ENCODE data around the gene UPF2.
"Not testable (repeated sequence)": the region's sequence is repeated elsewhere in the genome, so short reads cannot be mapped to it uniquely, and the experiment has no call there.

UPF2 gene

GRCh38 chr10:12019283-12019971 lies 23.2 kb downstream of the UPF2 start:
- H3K4me3 ChIP-seq, result no peak overlapping the region
- H3K9me3 ChIP-seq, result no peaks in the 10 kb centered on the region
- DNase-seq (ENCODE audit: low spot score in 2 of 2), result no peak
- H3K4me1 ChIP-seq, result no peaks in the 10 kb centered on the region; the same call in 1 of the 2 replicates
- H3K36me3 ChIP-seq (replicated peaks), result peaks cover 3% of the 10 kb centered on the region; the same call in 1 of the 2 replicates
- H3K27me3 ChIP-seq (ENCODE audit: low read depth), result no peaks in the 10 kb centered on the region
- in situ Hi-C loops (cut with MboI; ENCODE audit: low sequenced_read_pairs), result no loop called here

GRCh38 chr10:12018438-12019282 lies 23.9 kb downstream of the UPF2 start:
- no peaks in the 10 kb centered on the region for H3K9me3 ChIP-seq
- no peak for DNase-seq (ENCODE audit: low spot score in 2 of 2)
- in situ Hi-C loops (cut with MboI; ENCODE audit: low sequenced_read_pairs), result no loop called here
- no peak overlapping the region for H3K4me3 ChIP-seq
- H3K4me1 ChIP-seq, result no peaks in the 10 kb centered on the region; the same call in 1 of the 2 replicates
- H3K36me3 ChIP-seq (replicated peaks), result peaks cover 6% of the 10 kb centered on the region; the same call in 1 of the 2 replicates
- H3K27me3 ChIP-seq (ENCODE audit: low read depth), result no peaks in the 10 kb centered on the region

- H3K4me1 ChIP-seq, result no peaks in the 10 kb centered on the region
- peaks cover 19% of the 10 kb centered on the region for H3K36me3 ChIP-seq (replicated peaks)
- H3K27me3 ChIP-seq (ENCODE audit: low read depth), result no peaks in the 10 kb centered on the region
- no peak overlapping the region for H3K4me3 ChIP-seq
- peaks cover 3% of the 10 kb centered on the region; the same call in 1 of the 2 replicates for H3K9me3 ChIP-seq
- in situ Hi-C loops (cut with MboI; ENCODE audit: low sequenced_read_pairs), result no loop called here
- DNase-seq (ENCODE audit: low spot score in 2 of 2), result no peak
Observed at GRCh38 chr10:12013926-12014325, 28.7 kb downstream of the UPF2 start.

- DNase-seq (ENCODE audit: low spot score in 2 of 2); H3K4me1 ChIP-seq; H3K9me3 ChIP-seq; in situ Hi-C loops (cut with MboI; ENCODE audit: low sequenced_read_pairs); H3K4me3 ChIP-seq; H3K27me3 ChIP-seq (ENCODE audit: low read depth): not testable (repeated sequence)
- peaks cover 19% of the 10 kb centered on the region for H3K36me3 ChIP-seq (replicated peaks)
Observed at GRCh38 chr10:12013391-12013790, 29.2 kb downstream of the UPF2 start.

- in situ Hi-C loops (cut with MboI; ENCODE audit: low sequenced_read_pairs), result no loop called here
- DNase-seq (ENCODE audit: low spot score in 2 of 2), result no peak
- Histone ChIP-seq H3K36me3 (replicated peaks) (peaks cover 19% of the 10 kb centered on the region), H3K9me3 (peaks cover 3% of the 10 kb centered on the region; the same call in 1 of the 2 replicates), H3K27me3 (ENCODE audit: low read depth) (no peaks in the 10 kb centered on the region), H3K4me1 (peaks cover 11% of the 10 kb centered on the region), H3K4me3 (no peak overlapping the region)
Observed at GRCh38 chr10:12010353-12010752, 32.3 kb downstream of the UPF2 start.

GRCh38 chr10:12008842-12009241 lies 33.8 kb downstream of the UPF2 start:
- H3K4me1 ChIP-seq, result peaks cover 11% of the 10 kb centered on the region
- H3K27me3 ChIP-seq (ENCODE audit: low read depth); in situ Hi-C loops (cut with MboI; ENCODE audit: low sequenced_read_pairs); H3K9me3 ChIP-seq; H3K4me3 ChIP-seq; DNase-seq (ENCODE audit: low spot score in 2 of 2): not testable (repeated sequence)
- H3K36me3 ChIP-seq (replicated peaks), result peaks cover 18% of the 10 kb centered on the region

GRCh38 chr10:12006671-12007070 lies 35.9 kb downstream of the UPF2 start:
- Histone ChIP-seq H3K4me3 (no peak overlapping the region), H3K27me3 (ENCODE audit: low read depth) (no peaks in the 10 kb centered on the region), H3K9me3 (peaks cover 3% of the 10 kb centered on the region; the same call in 1 of the 2 replicates), H3K36me3 (replicated peaks) (peaks cover 14% of the 10 kb centered on the region), H3K4me1 (peaks cover 11% of the 10 kb centered on the region)
- in situ Hi-C loops (cut with MboI; ENCODE audit: low sequenced_read_pairs), result no loop called here
- peak; percentile 63 to 78 for DNase-seq (ENCODE audit: low spot score in 2 of 2)

GRCh38 chr10:11993834-11994468 lies 48.7 kb downstream of the UPF2 start:
- Histone ChIP-seq H3K9me3 (no peaks in the 10 kb centered on the region), H3K4me3 (no peak overlapping the region), H3K4me1 (no peaks in the 10 kb centered on the region), H3K36me3 (replicated peaks) (peaks cover 19% of the 10 kb centered on the region), H3K27me3 (ENCODE audit: low read depth) (no peaks in the 10 kb centered on the region)
- in situ Hi-C loops (cut with MboI; ENCODE audit: low sequenced_read_pairs), result no loop called here
- no peak for DNase-seq (ENCODE audit: low spot score in 2 of 2)

GRCh38 chr10:11988924-11989323 lies 53.7 kb downstream of the UPF2 start:
- no peaks in the 10 kb centered on the region; the same call in 1 of the 2 replicates for H3K36me3 ChIP-seq (replicated peaks)
- no peak for DNase-seq (ENCODE audit: low spot score in 2 of 2)

GRCh38 chr10:11986593-11987216 lies 55.9 kb downstream of the UPF2 start:
- peak; percentile 71 to 84 for DNase-seq (ENCODE audit: low spot score in 2 of 2)
- in situ Hi-C loops (cut with MboI; ENCODE audit: low sequenced_read_pairs), result loop anchor here (5.0 kb wide), 1 partner anchor 194 kb away; no protein-coding TSS in a partner anchor
- no peaks in the 10 kb centered on the region for H3K4me1 ChIP-seq
- H3K9me3 ChIP-seq, result no peaks in the 10 kb centered on the region
- no peaks in the 10 kb centered on the region for H3K27me3 ChIP-seq (ENCODE audit: low read depth)
- no peak overlapping the region for H3K4me3 ChIP-seq
- H3K36me3 ChIP-seq (replicated peaks), result no peaks in the 10 kb centered on the region; the same call in 1 of the 2 replicates

More at GRCh38 chr10:11988924-11989323, 53.7 kb downstream of the UPF2 start:
- H3K9me3 ChIP-seq, result no peaks in the 10 kb centered on the region
- in situ Hi-C loops (cut with MboI; ENCODE audit: low sequenced_read_pairs), result loop anchor here (5.0 kb wide), 1 partner anchor 197 kb away; no protein-coding TSS in a partner anchor
- no peaks in the 10 kb centered on the region for H3K4me1 ChIP-seq
- H3K4me3 ChIP-seq, result no peak overlapping the region
- H3K27me3 ChIP-seq (ENCODE audit: low read depth), result no peaks in the 10 kb centered on the region

- in situ Hi-C loops (cut with MboI; ENCODE audit: low sequenced_read_pairs), result no loop called here
- no peak for DNase-seq (ENCODE audit: low spot score in 2 of 2)
- Histone ChIP-seq H3K9me3 (no peaks in the 10 kb centered on the region), H3K4me1 (peaks cover 3% of the 10 kb centered on the region; the same call in 1 of the 2 replicates), H3K36me3 (replicated peaks) (no peaks in the 10 kb centered on the region; the same call in 1 of the 2 replicates), H3K4me3 (no peak overlapping the region), H3K27me3 (ENCODE audit: low read depth) (no peaks in the 10 kb centered on the region)
Observed at GRCh38 chr10:11982253-11982652, 60.4 kb downstream of the UPF2 start.

- no peaks in the 10 kb centered on the region; the same call in 1 of the 2 replicates for H3K36me3 ChIP-seq (replicated peaks)
- no peaks in the 10 kb centered on the region for H3K9me3 ChIP-seq
- no peak overlapping the region for H3K4me3 ChIP-seq
- peaks cover 3% of the 10 kb centered on the region; the same call in 1 of the 2 replicates for H3K4me1 ChIP-seq
- no peak for DNase-seq (ENCODE audit: low spot score in 2 of 2)
- in situ Hi-C loops (cut with MboI; ENCODE audit: low sequenced_read_pairs), result no loop called here
- H3K27me3 ChIP-seq (ENCODE audit: low read depth), result no peaks in the 10 kb centered on the region
Observed at GRCh38 chr10:11975795-11976194, 66.8 kb downstream of the UPF2 start.

- in situ Hi-C loops (cut with MboI; ENCODE audit: low sequenced_read_pairs); H3K36me3 ChIP-seq (replicated peaks); H3K9me3 ChIP-seq; H3K4me3 ChIP-seq; DNase-seq (ENCODE audit: low spot score in 2 of 2); H3K4me1 ChIP-seq; H3K27me3 ChIP-seq (ENCODE audit: low read depth): not testable (repeated sequence)
Observed at GRCh38 chr10:11972523-11972922, 70.1 kb downstream of the UPF2 start.

All from HAP-1 (cell line).